Astrocyte of the hippocampus (primary cell): Measurements from ENCODE around the gene TFE3.
A peak's percentile ranks its signal among the peaks of the same experiment; 100 is the strongest.

Source experiments
- DNase-seq: peaks from one replicate; pipeline ENCODE4 v3.0.0; 2011; ENCODE audit warnings: low read depth, low spot score

TFE3 gene

DNA sequence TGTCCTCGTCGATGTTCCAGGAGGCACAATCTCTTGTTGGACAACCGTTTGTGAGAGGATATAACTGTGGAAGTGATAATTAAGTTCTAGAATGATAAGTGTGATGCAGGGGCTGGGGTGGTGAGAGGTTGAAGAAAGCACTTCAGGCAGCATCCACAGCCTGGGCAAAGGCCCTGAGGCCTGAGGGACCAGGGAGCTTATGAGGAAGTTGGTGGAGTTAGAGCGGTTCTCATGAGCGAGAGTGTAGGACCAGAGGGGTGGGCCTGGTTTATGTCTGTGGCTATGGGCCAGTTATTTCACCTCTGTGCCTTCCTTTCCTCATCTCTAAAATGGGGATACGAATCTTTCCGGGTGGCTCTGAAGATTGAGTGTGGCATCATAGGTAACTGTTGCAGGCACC, 18.3 kb upstream of the TFE3 start:
- no peak for DNase-seq

- no peak for DNase-seq
Measured at GRCh38 chrX:49060914-49061313, 17.8 kb upstream of the TFE3 start.

DNA sequence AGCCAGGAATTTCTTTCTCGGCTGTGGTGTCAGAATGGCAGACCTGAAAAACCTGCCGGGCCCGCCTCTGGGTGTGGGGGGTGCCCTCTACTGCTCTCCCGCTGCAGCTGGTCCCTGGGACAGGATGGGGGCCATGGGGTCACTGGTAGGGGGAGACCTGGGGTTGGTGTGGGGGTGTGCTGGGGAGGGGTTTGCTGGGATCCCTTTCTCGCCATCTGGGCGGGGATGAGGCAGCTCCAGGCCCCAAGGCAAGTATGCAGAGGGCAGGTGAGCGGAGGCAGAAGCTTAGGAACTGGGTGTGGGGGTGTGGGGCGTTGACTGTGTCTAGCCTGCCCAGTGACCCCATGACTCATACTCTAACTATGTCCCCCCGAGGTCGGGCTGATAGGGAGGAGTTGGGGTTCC, 16.5 kb upstream of the TFE3 start:
- no peak for DNase-seq

DNA sequence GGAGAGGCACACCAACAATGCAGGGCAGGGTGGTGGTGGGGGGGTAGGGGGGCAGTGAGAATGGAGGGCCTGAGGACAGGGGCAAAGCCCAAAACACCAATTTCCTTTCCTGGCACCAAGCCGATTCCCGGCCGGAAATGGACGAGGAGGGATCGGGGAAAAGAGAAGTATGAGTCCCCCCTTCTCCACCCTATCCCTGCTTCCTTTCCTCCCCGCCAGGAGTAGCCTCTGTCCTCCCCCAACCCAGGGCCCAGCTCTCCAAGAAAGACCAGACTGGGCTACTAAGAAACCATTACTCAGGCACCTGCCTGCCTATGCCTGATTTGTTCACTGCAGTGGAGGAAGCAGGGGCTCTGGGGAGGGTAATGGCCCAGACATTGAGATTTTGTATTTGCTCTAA, 16.0 kb upstream of the TFE3 start:
- no peak for DNase-seq

DNA sequence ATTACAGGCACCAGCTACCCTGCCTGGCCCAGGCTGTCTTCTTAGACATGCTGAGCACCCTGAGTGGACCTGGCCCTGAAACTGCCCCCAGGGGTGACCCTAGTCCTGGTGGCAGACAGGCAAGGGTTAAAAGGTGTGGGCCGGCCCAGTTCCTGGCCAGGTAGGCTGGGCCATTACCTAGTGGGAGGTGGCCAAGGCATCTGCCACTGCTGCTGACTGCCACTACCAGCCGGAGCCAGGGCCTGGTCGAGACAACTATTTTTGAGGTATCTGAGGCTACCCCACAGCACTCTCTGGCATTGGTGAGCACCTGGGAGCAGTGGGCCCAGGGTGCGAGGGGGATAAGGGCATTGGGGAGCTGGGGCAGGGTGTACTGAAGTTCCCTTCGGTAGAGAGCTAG, 15.6 kb upstream of the TFE3 start, which contains the start of gene CCDC120:
CCDC120 (plus strand) TSS at position 206 of the 400 bp plus-strand sequence. CDS start 3,043 bp downstream, outside the sequence.
- DNase-seq: no peak

GRCh38 chrX:49054073-49054762, 11.1 kb upstream of the TFE3 start:
- DNase-seq: no peak

DNA sequence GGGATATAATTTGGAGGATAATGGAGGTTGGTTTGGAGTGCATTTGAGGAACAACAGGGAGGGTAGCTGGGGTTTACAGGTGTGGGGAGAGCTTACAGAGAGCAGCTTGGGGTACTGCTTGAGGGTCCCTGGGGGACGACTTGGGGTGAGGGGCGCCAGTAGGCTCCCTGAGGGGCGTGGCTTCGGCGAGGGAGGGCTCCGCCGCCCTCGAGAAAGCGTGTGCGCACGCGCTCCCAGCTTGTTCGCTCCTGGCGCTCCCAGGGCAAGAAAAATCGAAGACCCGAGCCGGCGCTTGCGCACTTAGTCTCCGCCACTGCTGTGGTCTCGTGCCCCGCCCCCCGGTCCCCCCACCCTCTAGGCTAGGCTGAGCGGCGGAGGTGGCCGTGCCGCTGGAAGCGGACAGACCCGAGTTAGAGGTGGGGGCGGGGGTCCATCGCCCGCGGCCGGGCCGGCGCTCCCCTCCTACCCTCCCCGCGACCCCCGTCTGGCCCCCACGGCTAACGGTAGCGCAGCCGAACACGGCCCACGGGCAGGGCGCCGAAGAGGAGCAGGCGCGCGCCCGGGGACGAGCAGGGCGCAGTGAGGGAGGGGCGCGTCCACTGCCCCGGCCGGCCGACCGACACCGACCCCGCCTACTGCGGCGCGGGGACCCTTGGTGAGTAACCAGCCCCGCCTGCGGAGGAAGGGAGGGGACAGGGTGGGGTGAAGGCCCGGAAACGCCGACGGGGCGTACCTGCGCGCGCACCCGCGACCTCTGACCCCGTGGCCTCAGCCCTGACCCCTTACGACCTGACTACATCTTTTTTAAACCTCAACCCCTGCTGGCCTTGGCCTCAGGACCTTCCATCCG, 10.3 kb upstream of the TFE3 start:
- DNase-seq: peak; percentile 84

GRCh38 chrX:49043987-49044281, 777 bp upstream of the TFE3 start:
- DNase-seq: no peak

DNA sequence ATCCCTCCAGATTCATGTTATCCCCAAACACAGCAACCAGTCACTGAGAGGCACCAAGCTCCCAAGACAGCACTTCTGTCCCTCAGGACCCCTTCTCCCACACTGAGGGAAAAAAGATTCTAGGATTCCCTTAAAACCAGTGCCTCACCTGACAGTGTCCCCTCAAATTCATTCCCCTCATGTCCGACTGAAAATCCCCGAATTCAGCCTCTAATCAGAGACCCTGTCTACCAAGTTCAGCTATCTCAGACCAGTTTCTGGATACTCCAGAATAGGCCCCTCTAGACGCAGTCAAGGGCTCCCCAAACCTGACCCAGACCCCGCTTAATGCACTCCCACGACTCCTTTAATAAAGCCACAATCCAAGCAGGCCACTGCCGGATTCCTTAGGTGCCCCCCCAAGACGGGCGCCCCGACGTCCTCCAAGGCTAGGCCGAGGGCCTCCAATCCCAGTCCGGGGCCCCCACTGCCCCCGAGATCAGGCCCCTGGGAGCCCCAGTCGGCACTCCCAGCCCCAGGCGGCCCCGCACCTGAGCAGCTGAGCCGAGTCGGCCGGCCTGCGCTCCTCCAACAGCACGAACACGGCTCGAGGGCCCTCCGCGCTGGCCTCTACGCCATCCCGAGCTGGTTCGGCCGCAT, 457 bp downstream of the TFE3 start:
- DNase-seq: no peak

GRCh38 chrX:49041744-49042580, 1.2 kb downstream of the TFE3 start:
- peak; percentile 45 for DNase-seq

DNA sequence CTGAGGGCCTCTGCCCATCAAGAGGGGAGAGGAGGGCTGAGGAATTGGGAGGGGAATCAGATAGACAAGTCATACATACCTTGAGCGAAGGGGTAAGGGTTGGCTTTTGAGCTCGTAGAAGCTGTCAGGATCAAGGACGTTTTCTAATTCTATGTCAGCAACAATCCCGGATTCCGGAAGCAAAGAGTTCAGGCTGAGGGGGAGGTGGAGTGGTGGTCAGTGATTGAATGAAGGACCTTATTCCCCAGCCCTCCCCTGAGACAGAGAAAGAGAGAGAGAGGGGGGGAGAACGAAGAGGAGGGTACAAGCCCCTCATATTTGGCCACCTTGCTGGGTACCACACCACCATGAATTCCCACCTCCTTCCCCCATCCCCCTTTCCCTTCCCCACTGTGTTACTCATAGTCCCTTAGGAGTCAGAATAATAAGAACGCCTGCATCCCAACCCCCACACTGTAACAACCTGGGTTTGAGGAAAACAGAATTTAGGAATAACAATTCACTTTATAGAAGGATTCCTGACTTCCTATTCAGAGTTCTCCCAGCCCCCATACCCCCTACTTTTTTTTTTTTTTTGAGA, 2.7 kb downstream of the TFE3 start:
- peak; percentile 25 for DNase-seq

DNA sequence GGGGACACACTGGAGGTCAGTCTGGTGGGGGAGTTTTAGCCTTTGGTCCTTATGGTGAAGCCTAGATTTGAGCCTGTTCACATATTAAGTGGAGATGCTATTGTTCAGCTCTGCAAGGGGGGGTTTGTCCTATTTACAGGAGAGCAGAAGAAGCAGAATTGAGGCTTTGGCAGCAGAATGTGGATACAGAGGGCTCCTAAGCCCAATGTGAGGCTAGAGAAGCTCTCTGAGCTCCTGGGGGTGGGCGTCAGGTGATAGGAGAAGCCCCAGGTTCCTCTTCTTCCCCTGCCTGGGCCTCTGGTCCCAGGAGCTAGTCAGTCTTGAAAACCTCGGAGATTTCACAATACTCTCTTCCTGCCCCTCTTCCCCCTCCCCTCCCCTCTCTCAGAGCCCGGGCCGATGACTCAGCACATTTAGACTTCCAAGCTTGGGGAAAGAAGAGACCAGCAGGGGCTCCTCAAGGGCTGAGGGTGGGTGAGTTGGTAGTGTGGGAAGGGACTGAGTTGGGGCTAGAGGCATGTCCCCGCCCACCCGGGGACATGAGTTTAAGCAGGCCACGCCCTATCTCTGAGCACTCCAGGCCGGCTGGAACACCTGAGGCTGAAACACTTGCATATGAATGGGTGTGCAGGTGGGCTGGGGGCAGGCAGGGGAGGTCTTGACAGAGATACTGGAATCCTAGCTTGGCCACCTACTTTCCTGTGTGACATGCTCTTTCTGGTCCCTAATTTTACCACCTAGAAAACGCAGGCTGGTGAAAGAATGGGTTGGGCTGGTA, 3.4 kb downstream of the TFE3 start:
- peak; percentile 93 for DNase-seq

DNA sequence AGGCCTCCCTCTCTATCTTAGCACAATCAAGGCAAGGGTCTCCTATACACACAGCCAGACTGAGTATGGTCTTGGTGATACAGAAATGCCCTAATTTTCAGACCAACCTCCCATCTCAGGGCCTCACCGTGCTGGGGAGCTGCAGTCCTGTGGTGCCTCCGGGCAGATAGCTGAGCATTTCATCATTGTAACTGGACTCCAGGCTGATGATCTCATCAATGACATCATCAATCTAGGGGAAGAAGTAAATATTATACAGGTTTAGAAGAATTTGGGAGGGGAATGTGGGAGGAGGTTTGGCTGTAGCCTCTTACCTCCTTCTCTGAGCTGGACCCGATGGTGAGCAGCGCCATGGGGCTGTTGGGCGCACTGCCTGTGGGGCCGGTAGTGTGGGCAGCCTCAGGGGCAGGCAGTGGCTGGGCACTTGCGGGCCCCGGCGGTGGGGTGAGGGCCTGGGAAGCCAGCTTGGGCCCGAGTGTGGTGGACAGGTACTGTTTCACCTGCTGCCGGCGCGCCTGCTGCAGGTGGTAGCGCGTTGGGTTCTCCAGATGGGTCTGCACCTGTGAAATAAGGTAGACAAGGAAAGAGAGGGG, 5.2 kb downstream of the TFE3 start:
- peak; percentile 21 for DNase-seq

GRCh38 chrX:49030283-49030682, 12.9 kb downstream of the TFE3 start:
- DNase-seq: no peak

DNA sequence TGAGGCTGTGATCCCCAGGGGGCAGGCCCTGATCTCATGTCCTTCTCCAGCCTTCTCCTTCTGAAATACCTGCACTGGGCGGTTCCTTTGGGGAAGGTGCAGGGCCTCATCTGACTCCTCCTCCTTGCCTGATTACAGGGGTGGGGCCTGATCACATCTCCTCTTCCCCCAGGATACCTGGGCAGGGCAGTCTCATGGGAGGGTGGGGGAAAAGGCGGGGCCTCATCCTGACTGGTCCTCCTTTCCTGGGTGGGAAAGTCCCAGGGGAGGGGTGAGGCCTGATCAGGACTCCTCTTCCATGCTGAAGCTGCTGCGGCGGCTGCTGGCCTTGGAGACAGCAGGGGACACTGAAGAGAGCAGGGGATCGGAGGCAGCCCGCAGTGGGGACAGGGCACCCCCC, 13.3 kb downstream of the TFE3 start:
- no peak for DNase-seq

DNA sequence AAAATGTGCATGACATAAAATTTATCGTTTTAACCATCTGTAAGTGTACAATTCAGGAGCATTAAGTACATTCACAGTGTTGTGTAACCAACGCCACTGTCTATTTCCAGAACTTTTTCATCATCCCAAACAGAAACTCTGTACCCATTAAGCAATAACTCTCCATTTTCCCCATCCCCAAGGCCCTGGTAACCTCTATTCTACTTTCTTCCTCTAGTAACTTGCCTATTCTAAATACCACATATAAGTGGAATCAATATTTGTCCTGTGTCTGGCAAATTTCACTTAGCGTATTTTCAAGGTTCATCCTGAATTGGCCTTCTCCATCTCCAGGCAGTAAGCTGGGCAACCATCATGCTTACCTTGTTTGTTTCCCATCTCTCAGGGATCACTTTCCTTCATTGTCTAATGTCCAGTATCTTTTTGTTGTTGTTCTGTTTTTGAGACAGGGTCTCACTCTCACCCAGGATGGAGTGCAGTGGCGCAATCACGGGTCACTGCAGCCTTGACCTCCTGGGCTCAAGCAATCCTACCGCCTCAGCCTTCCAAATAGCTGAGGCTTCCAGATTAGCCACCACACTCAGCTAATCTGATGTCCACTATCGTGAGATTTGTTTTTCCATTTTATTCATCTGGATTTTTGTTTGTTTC, 23.4 kb downstream of the TFE3 start:
- no peak for DNase-seq

- DNase-seq: no peak
Measured at GRCh38 chrX:49019050-49019449, 24.1 kb downstream of the TFE3 start.

- DNase-seq: no peak
Measured at GRCh38 chrX:49003696-49004095, 39.5 kb downstream of the TFE3 start.

GRCh38 chrX:49002091-49002935, 40.8 kb downstream of the TFE3 start, which contains the start of gene GRIPAP1:
TSS of gene GRIPAP1 (minus strand) at chrX:49002264. CDS start at chrX:49002229, 35 bp downstream.
- DNase-seq: peak; percentile 93
